AML-193 (cell line): ENCODE data around the gene KRTAP10-12.

Source experiments
- DNase-seq, 2 experiments: peaks; one replicate each; lab custom pipeline; 2025; lab: John Stamatoyannopoulos, UW

Gene KRTAP10-12

DNA sequence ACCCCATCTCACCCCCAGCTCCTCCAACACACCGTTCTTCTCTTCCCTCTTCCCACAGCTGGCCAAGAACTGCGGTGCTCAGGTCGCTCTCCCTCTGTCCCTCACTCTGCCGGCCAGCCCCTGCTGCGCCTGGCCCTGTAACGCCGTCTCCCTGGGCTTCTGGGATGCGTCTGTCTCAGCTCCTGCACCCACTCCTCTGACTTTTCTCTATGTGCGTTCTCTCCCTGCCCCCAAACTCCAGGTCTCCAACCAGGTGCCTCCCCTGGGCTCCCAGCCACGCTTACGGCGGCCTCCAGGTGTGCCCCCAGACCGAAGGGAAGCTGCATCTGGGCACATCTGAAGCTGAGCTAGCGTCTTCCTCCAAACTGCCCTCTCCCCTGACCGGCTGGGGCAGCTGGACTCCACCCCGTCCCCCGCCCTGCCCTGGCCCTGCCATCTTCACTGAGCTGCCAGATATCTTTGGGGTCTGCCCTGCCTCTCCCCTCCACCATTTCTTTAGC lies 2.6 kb downstream of the KRTAP10-12 start:
- DNase-seq = no peak

GRCh38 chr21:44700101-44701022 lies 3.4 kb downstream of the KRTAP10-12 start:
- DNase-seq = no peak

GRCh38 chr21:44701023-44701400 lies 4.0 kb downstream of the KRTAP10-12 start:
- DNase-seq = no peak

- no peak for DNase-seq
These were observed 4.6 kb downstream of the KRTAP10-12 start for GRCh38 chr21:44701541-44701940.

GRCh38 chr21:44702111-44702972 lies 5.4 kb downstream of the KRTAP10-12 start:
- no peak for DNase-seq

GRCh38 chr21:44702973-44703730 lies 6.2 kb downstream of the KRTAP10-12 start:
- DNase-seq = no peak

DNA sequence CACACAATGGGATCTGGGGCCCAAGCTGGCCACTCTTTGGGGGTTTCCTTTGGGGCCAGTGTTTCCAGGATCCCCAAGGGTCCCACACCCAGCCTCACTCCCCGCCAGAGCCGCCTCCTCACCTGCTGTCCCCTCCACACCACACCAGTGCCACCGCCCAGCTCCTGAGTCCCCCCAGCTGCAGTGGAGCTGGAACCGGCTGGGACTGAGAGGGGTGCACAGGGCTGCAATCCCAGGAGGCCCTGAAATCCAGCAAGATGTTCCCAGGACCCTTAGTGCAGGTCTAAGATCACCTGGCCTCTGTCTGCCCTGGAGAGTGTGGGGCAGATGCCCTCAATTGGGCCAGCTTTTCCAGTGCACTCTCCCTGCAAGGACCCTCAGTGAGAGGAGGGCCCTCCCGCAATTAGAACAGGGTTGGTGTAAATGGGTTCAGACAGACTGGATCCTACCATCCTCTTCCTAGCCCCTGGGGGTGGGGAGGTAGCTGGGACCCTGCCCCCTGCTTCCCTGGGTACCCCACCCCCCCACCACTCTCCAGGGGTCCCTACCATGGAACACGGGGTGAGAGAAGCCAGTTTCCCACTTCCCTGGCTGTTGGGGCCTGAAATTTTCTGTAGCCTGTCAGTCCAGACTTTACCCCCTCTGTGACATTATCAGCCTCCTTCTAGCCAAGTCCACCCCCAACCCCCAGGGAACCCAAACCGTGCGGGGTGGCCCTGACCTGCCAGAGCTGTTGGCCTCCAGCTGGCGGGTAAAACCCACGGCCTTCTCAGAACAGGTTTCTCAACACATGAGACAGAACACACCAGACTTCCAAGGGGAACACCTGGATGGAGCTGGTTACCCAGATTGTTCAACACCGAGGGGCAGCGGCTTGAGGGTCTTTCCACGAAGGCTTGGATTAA lies 7.0 kb downstream of the KRTAP10-12 start:
- no peak for DNase-seq

DNA sequence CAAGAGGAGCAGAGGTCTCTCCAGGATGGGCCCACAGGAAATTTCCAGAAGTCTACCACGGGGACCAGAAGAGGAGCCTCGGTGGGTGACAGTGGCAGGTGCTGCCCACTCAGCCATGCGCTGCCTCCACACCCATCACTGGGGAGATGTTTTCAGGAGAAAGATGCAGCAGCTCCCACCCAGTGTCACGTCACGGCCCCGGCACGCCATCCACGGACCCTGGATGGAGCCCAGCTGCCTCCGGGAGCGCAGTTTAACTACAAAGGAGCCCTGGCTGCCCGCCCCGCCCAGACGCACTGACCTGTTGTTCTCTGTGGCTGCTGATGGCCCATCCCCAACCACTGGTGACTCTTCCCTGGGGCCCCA lies 7.6 kb downstream of the KRTAP10-12 start:
- DNase-seq = no peak

GRCh38 chr21:44706026-44706705 lies 9.2 kb downstream of the KRTAP10-12 start:
- no peak for DNase-seq

DNA sequence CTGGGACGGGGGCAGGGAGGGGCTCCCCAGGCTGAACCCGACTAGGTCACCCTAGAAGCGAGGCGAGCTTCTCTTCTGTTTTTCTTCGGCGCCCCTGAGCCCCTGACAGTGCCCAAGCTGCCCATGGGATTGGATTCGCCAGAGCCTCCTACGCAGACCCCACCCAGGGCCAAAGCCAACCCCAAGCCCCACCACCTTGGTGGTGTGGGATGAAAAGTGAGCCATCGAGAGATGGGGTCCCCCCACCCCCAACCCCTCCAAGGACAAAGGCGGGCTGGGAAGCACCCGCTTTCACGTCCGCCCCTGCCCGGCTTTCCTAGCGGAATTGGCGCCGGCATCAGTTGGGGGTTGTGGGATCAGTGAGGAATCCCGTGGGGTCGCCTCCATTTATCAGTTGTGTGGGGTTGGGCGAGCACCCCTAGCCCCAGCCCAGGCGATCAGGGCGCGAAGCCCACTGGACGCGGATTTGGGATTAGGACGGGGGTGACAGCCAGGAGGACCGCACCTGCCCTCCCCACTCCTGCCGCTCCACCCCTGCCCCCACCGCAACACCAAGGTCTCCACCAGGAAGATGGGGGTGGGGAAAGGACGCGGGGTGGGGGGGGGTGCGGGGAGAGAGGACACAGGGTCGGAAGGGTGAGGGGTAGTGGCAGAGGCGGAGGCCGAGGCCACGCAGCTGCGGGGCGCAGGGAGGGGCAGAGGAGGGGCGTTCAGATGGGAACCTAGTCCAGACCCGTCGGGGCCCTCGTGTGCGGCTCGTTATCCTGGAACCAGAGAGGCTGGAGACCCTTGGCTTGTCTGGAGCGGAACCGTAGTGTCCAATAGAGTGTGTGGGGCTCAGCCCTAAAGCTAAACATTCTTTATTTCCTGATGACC lies 10.0 kb downstream of the KRTAP10-12 start:
- no peak for DNase-seq

GRCh38 chr21:44708213-44708865 lies 11.4 kb downstream of the KRTAP10-12 start:
- DNase-seq = no peak

GRCh38 chr21:44708866-44709425 lies 12.0 kb downstream of the KRTAP10-12 start:
- DNase-seq = no peak

DNA sequence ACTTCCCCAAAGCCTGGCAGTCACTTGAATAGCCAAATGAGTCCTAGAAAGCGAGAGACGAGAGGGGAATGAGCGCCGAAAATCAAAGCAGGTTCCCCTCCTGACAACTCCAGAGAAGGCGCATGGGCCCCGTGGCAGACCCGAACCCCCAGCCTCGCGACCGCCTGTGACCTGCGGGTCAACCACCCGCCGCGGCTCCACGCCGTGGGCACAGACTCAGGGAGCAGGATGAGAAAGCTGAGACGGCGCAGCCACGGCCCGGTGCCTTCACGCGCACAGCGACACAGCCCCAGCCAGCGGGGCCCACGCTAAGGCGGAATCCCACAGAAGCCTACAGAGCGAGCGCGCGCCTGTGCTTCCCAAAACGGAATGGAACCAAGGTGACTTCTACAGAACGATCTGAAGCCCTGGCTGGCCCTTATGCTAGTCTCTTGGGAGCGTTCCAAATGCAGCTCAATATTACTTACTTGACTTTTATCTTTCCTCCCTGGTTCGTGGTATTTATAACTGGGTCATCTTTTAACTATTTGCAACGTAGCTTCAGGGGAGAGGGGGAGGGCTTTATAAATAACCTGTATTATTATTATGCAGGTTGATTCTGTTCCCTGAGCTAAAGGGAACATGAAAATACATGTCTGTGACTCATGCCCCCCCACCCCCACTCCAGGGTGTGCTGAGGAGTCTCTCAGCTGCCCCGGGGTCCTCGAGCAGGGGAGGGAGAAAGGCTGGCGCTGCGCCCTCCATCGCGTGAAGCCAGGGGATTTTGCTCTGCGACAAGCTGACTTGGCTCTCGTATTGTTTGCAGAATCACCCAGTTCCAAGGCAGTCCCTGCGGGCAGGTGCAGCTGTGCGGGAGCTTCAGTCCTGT lies 12.7 kb downstream of the KRTAP10-12 start:
- no peak for DNase-seq

GRCh38 chr21:44710294-44710665 lies 13.3 kb downstream of the KRTAP10-12 start:
- DNase-seq = no peak

DNA sequence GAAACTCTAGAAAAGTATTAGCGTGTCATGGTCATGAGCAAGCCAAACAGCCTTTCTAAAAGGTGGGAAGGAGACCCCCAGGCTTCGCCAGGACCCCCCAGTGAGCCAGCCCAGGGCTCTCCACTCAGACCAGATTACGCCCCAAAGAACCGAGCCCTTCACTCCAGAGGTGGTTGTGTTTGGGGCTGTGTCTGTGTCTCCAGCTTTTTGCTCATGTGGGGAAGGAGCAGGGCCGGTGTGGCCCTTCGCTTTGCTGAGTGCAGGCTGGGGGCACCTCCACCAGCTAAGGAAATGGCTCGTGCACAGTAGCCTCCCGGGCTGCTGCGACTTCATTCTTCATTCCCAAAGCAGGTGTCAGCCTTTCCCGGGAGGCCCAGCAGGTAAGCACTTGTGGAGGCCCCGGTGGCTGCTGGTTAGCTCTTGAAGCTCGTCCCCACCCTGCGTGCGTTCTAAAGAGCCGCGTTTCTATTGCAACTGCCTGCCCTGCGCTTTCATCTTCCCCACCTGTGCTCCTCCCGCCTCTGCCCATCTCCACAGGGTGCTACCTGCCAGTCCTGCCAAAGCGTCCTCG lies 13.9 kb downstream of the KRTAP10-12 start:
- no peak for DNase-seq

DNA sequence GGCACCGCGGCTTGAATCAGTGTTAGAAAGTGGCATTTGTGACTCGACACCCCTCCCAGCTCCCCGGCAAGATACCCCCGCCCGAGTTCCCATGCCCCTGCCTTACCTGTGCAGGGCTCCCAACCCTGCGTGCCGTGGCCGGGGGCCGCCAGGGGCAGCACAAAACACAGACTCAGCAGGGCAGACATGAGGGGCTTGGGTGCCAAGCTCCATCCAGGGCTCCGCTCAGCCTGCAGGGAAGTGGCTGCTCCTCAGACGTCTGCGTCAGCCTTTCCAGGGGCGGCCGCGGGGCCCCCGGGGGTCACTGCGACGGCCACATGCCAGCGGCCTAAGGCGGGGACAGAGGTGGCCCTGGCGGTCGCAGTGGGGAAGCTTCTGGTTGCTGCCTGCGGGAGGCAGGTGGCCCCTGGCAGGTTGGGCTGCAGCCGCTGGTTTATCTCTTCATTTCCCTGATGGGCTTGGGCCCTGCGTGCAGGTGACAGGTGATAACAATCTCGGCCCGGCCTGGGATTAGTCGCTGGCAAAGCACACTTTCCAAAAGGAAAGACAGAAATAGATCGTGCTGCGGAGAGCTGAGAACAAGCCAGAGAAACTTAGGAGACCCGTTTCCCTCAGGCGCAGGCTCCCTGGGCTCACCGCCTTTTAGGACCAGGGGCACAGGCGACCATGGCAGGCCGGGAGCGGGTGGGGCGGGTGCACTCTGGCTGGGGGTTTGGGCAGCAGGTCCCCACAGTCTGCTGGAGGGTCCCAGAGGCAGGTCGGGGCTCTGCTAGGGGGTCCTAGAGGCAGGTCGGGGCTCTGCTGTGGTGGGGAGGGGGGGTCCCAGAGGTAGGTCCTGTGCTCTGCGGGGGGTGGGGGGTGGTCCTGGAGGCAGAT lies 14.6 kb downstream of the KRTAP10-12 start, which contains the start of gene TSPEAR:
Gene TSPEAR, minus strand, starts transcription at position 246 of the 876 bp plus-strand sequence. Its CDS starts 58 bp downstream, at position 188.
- no peak for DNase-seq
